Lower lobe of right lung (tissue), 2 donors: Measurements from ENCODE around the gene METTL8. TPM values are rescaled to one million over a fixed set of nuclear protein-coding genes. Genes with fewer than 3 reads are reported as not detected.

ENCODE experiments used
- ATAC-seq, 2 donors: fragments of 200-7000 bp; cut with Tn5 transposase; one replicate each; pipeline ENCODE4 v1.9.1; 2020 to 2022; ENCODE audit warnings: mild to moderate bottlenecking in 2 of 2, moderate library complexity in 2 of 2
- DNase-seq: peaks from one replicate; pipeline ENCODE4 v3.0.0-alpha.2; 2020
- H3K27ac ChIP-seq: fragments of 200-600 bp; one replicate; pipeline ENCODE4 v1.8.0; 2022
- H3K27me3 ChIP-seq: fragments of 200-600 bp; one replicate; pipeline ENCODE4 v1.8.0; 2022; ENCODE audit warnings: low read depth
- H3K36me3 ChIP-seq: fragments of 200-600 bp; one replicate; pipeline ENCODE4 v1.8.0; 2022; ENCODE audit warnings: mild to moderate bottlenecking
- H3K4me1 ChIP-seq: fragments of 200-600 bp; one replicate; pipeline ENCODE4 v1.8.0; 2022
- H3K4me3 ChIP-seq: fragments of 200-600 bp; one replicate; pipeline ENCODE4 v1.8.0; 2022; ENCODE audit warnings: mild to moderate bottlenecking
- H3K9me3 ChIP-seq: fragments of 200-600 bp; one replicate; pipeline ENCODE4 v1.8.0; 2022
- CTCF ChIP-seq: fragments of 200-600 bp; IDR thresholded peaks from one replicate; pipeline ENCODE4 v1.8.0; 2022; ENCODE audit warnings: antibody characterized with exemption, mild to moderate bottlenecking
- intact Hi-C: fragments of 100-400 bp; cut with DNase I; formaldehyde crosslinking; loops from one replicate; pipeline ENCODE4 v1.11.0; 2022
- total RNA-seq: library from RNA; stranded (reverse); fragmentation: NEBNext Ultra II Directional; extraction: Animal tissue kit (Norgen Biotek cat#: 25700); gene quantifications from one replicate; pipeline ENCODE4 v1.2.1, GENCODE V29; 2021
- donor health status: DM: no; HTN: yes; CAD: no; lungs with severe emphysema.

Gene METTL8
- total RNA-seq, 1 donor from 2014 or later, result 12.9 TPM

- ATAC-seq (peak; percentile 98 to 99), DNase-seq (peak; percentile 50)
- intact Hi-C loops, result no loop called here
Observed at GRCh38 chr2:171271971-171272436, 161.8 kb downstream of the METTL8 start.

GRCh38 chr2:171271386-171271785, 162.4 kb downstream of the METTL8 start:
- H3K27me3 ChIP-seq, result no peaks in the 10 kb centered on the region
- H3K27ac ChIP-seq, result no peak overlapping the region
- intact Hi-C loops, result no loop called here
- H3K4me3 ChIP-seq, result no peak overlapping the region
- H3K36me3 ChIP-seq, result no peaks in the 10 kb centered on the region
- ATAC-seq, result no peak
- no peak for TF ChIP-seq CTCF
- no peak for DNase-seq
- no peaks in the 10 kb centered on the region for H3K9me3 ChIP-seq
- H3K4me1 ChIP-seq, result peaks cover 4% of the 10 kb centered on the region

More at GRCh38 chr2:171271971-171272436, 161.8 kb downstream of the METTL8 start:
- Histone ChIP-seq H3K36me3 (no peaks in the 10 kb centered on the region), H3K4me1 (peaks cover 4% of the 10 kb centered on the region), H3K27me3 (no peaks in the 10 kb centered on the region), H3K27ac (no peak overlapping the region), H3K9me3 (no peaks in the 10 kb centered on the region), H3K4me3 (no peak overlapping the region)
- no peak for TF ChIP-seq CTCF

GRCh38 chr2:171267855-171268629, 165.7 kb downstream of the METTL8 start:
- TF ChIP-seq CTCF, result no peak

More at GRCh38 chr2:171267855-171268629, 165.7 kb downstream of the METTL8 start:
- Histone ChIP-seq H3K4me3 (no peak overlapping the region), H3K36me3 (no peaks in the 10 kb centered on the region), H3K4me1 (peaks cover 4% of the 10 kb centered on the region), H3K27me3 (no peaks in the 10 kb centered on the region), H3K27ac (no peak overlapping the region), H3K9me3 (no peaks in the 10 kb centered on the region)
- no peak for DNase-seq
- intact Hi-C loops, result no loop called here
- no peak for ATAC-seq

Other genes with a start within 250 kb of the METTL8 start
- gene DCAF17, start 236 bp upstream of the METTL8 start, total RNA-seq, result 15.6 TPM
- gene CYBRD1, start 88.5 kb upstream of the METTL8 start, total RNA-seq, result 262 TPM